CD4-positive, alpha-beta T cell treated with Interleukin-17A for 4 hours (primary cell): ENCODE results near the gene GLCE.
"Not testable (repeated sequence)": the region's sequence is repeated elsewhere in the genome, so short reads cannot be mapped to it uniquely, and the experiment has no call there.

ENCODE experiments used
- DNase-seq: peaks from one replicate; pipeline ENCODE4 v3.0.0-alpha.2; 2020; ENCODE audit warnings: mixed read lengths

The GLCE gene

DNA sequence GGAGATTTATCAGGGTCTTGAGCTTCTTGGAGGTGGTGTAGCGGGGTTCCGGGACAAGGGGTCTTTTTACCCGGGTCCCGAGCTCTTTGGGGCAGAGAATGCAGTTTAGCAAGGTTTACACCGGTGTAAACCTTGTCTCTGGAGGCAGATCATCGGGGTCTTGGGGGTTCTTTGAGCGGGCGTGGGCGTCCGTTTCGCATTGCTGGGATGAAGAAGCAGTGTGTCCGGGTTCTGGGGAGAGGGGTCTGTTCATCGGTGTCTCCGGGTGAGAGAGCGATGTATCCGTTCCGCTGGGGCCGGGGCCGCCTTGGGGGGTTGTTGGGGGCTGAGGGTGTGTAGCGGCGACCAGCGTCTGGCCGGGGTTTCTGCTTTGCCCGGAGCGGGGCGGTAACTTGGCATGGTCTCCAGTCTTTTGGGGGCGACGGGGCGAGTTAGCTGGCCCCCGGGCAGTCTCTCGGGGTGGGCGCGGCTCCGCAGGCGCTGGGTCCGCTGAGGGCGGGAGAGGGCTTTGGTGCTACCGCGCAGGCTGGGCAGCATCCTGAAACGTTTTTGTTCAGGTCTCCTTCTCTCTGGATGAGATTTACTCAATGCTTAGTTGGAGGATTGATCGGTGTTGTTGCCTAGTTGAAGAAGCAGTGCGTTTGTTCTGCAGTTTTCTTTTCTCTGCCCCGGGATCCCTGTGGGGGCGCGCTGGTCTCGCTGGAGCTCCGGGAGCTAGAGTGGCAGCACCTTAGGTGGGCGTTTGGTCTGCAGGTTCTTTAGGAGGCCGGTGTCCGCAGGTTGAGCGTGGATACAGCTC, 843 bp downstream of the GLCE start:
- DNase-seq: peak; percentile 36

DNA sequence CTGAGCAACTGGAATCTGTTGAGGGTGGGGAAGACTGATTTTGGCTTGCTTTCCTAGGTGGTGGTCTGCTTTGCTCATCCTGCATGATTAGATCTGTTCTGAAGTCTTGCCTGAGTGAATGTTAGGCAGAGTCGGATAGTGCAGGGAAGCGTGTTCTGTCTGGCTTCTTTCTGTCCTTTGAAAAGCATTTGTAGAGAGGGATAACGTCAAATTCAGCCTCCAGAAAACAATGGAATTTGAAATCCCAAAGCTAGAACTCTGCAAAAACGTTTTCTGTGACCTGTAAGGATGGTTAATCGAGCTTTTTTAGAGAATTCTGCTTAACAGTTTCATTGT, 1.4 kb downstream of the GLCE start:
- no peak for DNase-seq

DNA sequence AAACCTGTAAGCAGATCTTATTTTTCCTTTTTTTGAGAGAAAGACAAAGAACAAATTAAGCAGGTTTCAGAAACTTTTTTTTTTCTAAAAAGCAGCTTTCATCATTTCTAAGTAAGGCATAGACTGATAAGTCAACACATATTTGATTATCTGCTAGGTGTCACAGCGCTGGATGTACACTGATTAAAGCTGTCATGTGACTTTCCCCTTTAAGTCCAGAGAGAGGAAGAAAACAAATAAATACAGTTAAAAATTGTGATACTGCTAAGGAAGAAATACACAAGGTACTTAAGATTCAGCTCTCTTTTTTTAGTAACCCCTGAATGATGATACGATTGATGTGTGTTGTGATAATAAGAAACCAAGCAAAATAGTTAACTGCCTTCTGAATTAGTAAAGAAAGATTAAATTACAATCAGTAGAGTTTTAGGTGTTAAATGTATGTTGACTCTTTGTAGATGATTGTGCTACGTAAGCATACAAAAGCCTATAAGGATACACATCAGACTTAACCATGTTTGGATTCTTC, 2.8 kb downstream of the GLCE start:
- no peak for DNase-seq

DNA sequence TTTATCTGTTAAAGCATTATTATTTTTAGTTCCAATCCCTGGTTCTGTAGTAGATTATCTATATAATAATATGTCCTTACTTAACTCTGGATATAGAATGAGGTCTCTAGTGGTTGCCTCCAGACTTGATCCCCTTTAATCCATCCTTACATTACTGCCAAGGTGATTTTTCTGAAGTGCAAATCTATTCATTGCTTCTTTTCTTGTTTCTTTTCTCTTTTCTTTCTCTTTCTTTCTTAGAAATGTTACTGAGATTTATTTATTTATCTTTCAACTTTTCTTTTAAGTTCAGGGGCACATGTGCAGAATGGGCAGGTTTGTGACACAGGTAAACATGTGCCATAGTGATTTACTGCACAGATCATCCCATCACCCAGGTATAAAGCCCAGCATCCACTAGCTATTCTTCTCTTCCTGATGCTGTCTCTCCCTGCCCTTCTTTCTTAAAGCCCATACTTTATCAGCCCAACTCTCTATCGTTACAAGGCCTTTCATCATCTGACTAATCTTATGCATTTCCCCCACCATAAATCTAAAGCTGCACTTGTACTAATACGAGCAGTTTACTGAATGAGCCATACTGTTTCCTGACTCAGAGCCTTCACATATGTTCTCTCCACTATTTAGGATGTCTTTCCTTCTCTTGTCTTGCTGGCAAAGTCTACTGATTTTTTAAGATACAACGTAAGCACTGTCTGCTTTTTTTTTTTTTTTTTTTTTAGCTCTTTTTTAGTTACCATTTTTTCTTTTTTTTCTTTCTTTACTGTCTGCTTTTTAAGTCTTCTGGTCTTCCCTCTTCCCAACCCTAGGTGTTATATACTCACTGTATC, 4.6 kb downstream of the GLCE start:
- no peak for DNase-seq

DNA sequence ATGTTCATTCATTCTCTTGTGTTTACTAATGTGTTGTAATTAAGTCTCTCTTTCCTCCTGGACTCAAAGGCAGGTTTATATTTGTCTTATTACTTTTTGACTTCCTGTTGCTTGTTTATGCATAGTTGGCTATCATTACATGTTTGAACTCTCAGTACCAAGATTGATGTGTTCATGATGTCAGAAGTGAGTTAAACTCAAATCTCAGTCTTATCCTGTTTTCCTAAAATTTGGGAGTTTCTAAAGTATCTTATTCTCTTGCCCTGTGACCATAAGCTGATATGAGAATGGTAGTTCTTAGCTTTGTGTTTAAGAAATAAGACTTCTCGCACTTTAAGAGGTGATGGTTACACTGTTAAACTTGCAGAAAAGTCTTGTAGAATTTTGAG, 5.2 kb downstream of the GLCE start:
- no peak for DNase-seq

DNA sequence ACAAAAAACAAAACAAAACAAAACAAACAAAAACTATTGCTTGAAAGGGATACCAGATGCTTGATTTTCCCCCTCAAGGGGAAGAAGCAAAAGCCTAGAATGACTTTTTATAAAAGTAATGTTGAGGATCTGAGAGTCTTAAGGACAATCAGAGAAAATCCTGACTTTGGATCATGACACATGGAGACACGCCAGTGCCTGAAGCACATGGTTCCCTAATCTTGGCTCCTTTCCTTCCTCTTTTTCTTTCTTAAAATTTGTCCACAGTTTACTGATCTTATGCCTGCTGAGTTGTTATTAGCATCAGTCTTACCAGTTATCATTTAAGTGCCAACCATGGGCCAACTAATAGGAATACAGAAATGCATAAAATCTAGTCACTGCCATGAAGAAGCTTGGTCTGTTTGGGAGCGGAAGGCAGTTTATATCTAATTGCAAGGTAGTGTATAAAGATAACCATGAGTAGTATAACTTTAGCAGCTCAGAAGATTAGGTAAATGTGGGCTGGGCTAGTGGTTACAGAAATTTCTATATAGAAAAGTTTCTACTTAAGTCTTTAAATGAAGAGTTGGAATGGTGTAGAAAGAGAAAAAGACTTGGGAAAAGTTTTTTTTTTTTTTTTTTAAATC, 6.9 kb downstream of the GLCE start:
- DNase-seq: no peak

DNA sequence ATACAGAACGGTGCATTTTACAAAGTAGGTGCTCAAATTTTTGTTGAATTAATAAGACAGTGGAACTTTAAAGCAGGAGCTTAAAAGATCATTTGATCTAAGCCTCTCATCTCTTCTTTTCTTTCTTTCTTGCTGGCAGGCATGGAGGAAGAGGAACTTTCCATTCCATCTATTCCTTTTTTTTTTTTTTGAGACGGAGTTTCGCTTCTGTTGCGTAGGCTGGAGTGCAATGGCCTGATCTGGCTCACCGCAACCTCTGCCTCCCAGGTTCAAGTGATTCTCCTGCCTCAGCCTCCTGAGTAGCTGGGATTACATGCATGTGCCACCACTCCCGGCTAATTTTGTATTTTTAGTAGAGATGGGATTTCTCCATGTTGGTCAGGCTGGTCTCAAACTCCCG, 7.9 kb downstream of the GLCE start:
- not testable (repeated sequence) for DNase-seq

DNA sequence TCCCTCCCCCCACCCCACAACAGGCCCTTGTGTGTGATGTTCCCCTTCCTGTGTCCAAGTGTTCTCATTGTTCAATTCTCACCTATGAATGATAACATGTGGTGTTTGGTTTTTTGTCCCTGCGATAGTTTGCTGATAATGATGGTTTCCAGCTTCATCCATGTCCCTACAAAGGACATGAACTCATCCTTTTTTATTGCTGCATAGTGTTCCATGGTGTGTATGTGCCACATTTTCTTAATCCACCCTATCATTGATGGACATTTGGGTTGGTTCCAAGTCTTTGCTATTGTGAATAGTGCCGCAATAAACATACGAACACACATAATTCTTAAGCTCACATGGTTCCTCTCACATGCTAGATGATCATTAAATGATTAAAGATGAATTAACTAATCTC, 9.1 kb downstream of the GLCE start:
- DNase-seq: not testable (repeated sequence)

DNA sequence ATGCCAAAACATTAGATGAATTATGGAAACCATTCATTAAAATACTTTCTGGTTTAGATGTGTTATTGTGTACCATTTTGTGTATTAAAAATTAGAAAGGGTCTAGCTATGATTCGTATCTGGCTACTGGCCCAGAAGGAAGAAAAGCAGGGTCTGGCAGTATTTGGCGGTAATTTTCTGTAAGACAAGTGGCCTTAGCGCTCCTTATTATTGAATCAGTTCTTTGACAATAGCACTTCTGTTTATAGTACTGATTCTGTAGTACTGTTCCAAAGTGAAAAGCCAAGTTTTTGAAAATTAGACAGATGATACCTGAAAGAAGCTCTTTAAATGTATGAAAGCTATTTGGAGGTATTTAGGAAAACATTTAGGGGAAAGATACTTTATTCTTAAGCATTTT, 10.2 kb downstream of the GLCE start:
- DNase-seq: no peak

DNA sequence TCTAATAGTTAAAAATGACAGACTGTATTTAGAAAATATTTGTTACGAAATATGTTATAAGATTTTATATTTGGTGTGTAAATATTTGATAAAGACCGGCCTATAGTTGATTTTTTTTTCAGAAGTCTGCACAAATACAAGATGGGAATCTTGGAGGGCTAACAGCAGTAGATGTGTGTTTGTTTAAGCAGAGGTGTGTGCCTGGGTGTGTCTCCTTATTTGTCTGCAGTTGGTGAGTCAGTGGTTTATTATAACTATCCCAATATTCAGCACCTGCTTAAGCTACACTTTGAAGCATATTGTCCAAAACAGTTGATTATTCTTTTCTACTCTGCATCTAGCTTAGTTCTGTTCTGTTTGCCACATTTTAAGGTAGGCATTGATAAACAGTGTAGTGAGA, 12.4 kb downstream of the GLCE start:
- no peak for DNase-seq

DNA sequence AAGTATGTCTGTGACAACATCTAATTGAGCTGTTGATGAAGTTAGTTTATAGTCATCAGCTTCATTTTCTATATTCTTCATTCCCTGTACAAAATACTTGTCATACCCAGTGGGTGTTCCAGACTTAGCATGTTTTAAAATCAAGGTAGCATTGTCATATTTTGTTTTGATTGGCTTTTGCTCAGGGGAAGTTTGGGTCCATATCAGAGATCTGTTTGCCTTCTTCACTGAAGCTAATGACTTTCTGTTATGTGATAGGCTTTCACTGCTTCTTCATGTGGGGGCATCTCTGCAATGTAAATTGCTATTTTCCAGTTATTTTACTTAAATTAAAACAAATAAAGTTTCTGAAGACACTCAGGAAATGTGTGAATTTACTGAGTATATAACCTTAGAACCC, 15.1 kb downstream of the GLCE start:
- DNase-seq: no peak

DNA sequence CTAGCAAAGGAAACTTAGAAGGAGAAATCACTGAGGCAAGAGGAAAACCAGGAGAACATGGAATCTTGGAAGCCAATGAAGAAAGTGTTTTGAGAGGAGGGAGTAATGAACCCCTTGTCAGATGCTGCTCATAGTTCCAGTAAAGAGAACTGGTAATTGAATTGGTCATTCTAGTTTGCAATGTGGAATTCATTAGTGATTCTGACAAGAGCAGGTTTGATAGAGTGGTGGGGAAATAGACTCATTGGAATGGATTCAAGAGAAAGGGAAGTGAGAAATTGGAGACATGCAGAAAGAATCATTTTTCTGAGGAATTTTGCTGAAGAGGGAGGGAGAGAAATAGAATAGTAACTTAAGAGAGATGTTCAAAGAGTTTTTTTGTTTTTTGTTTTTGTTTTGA, 21.0 kb downstream of the GLCE start:
- no peak for DNase-seq

DNA sequence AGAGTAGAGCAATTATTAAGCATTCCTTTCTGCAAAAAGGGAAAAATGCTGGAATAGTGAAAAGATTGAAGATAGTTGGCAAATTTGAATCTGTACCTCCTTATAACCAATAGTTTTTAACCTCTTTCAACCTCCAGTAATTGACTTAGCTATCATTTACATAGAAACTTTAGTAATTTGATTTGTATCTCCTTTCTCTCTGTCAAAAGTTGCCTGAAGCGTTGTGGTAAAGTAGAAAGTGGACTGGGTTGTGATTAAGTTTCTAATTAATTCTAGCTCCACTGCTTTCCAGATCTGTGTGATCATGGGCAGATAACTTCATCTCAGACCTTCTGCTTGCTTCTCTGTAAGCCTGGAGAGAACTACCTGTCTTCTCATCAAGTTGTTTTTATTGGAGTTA, 24.8 kb downstream of the GLCE start:
- no peak for DNase-seq

DNA sequence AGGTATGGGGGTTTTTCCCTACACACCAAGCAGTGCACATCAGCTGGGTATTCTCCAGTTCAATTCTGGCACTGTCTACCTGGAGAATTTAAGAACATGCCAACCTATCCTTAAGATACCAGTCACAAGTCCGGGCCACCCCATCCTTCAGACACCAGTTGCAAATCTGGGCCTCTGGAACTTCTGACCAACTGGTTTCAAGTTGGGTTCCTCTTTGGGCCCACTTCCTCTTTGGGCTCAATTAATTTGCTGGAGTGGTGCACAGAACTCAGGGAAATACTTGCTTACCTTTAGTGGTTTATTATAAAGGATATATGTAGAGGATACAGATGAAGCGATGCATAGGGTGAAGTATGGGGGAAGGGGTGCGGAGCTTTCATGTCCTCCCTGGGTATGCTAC, 25.3 kb downstream of the GLCE start:
- no peak for DNase-seq

DNA sequence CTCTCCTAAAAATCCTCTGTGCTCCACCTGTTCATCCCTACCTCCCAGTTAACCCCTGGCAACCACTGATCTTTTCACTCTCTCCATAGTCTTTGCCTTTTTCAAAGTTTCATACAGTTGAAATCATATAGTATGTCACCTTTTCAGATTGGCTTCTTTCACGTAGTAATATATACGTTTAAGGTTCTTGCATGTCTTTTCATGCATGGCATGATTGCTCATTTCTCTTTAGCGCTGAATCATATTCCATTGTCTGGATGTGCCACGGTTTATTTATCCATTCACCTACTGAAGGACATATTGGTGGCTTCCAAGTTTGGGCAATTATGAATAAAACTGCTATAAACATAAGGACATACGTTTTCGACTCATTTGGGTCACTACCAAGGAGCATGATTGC, 28.7 kb downstream of the GLCE start:
- DNase-seq: no peak

DNA sequence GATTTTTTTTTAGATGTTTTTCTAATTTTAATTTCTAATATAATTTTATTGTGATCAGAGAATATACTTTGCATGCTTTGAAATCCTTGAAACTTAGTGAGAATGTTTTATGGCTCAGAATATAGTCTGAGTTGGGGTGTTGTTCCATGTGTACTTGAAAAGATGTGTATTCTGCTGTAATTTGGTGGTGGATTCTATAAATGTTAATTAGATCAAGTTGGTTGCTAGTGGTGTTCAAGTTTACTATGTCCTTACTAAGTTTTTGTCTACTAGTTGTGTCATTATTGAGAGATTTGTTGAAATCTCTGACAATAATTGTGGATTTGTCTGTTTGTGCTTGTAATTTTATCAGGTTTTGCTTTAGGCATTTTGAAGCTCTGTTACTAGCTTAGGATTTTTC, 29.7 kb downstream of the GLCE start:
- DNase-seq: no peak

DNA sequence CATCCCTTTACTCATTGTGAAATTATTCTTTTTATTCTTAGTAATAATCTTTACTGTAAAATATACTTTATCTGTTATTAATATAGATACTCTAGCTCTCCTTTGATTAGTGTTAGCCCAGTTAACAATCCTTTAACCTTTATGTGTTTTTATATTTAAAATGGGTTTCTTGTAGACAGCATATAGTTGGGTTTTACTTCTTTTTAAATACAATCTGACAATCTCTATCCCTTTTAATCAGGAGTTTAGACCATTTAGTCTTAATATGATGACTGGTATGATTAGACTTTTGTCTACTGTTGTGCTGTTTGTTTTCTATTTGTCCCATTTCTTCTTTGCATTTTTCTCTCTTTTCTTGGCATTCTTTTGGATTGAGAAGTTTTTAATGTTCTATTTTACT, 30.1 kb downstream of the GLCE start:
- DNase-seq: no peak

DNA sequence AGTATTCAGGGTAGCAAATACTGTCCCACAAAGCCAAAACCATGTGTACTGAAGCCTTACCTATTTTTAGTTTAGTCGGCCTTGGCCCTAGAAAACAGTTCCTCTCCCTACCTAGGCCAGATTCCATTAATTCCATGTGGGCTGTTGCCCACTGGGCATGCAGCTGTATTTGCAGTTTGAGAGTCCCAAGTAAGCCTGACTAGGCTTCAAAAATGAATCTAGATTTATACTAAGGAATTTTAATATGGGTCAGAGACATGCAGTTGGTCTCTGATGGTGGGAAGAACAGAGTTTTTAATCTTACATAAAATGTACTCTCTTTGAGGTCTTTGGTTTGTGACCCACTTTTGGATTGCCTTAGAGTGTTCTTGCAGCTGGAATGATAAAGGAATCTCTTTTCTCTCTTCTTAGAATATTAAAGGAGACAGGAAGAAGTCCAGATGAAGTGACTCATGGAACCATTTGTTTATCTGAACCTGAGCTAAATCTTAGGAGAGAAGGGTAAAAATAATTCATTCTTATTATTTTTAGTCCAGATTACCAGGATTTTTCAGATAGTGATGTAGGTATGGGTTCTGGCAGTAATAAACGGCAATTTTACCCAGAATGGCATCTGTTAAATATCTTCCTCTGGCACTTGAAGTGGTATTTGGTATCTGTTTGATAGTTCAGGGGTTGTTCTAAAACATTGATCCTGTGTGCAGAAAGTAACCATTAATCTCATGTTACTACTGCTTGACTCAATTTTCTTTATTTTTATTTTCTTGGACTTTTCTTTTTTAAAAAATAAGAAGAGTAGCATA, 33.8 kb downstream of the GLCE start:
- DNase-seq: no peak

DNA sequence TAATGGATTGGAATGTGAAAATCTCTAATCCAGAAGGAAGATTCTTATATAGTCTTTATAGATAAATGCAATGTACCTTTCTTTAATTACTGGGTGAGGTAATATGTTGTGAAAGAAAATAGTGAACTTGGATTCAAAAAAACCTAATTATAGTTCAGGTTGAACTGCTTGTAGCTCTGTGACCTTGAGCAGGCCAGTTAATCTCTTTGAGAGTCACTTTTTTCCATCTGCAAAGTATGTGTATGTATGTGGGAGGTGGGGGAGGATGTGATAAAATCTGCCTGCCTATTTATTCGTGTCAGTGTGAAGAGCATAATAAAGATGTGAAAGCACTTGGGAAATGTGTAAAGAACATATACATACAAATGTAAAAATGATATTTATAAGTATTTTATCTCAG, 34.4 kb downstream of the GLCE start:
- no peak for DNase-seq

DNA sequence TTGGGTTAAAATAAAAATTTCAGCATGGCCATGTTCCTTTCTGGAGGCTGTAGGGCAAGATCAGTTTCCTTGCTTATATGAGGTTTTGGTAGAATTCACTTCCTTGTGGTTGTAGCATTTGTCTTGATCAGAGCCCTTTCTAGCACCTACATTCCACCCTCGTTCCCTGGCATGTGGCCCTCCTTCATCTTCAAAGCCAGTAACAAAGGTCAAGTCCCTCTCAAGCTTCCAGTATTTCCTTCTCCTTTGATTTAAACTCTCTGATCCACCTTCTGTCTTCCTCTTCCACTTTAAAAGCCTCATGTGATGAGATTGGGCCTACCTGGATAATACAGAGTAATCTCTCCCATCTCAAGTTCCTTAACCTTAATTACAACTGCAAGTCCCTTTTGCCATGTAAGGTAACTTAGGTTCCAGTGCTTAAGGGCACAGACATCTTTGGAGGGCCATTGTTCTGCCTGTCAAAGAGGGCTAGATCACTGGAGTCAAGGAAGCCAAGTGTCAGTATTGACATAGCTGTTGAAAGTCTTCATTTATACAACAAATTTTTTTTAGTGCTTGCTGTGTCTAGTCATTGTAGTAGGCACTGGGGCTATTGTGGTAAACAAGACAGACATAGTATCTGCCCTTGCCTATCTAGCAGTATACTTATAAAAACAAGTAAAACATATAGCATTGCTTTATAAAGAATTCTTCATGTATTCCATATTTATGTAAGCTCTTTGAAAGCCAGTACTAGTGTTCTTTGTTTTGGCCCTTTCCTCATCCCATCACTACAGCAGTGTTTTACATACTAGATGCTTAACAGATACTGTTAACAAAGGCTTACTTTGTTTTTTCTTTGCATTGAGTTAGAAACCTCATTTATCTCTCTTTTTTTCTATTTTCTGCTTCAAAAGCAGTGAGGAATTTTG, 40.7 kb downstream of the GLCE start:
- no peak for DNase-seq

DNA sequence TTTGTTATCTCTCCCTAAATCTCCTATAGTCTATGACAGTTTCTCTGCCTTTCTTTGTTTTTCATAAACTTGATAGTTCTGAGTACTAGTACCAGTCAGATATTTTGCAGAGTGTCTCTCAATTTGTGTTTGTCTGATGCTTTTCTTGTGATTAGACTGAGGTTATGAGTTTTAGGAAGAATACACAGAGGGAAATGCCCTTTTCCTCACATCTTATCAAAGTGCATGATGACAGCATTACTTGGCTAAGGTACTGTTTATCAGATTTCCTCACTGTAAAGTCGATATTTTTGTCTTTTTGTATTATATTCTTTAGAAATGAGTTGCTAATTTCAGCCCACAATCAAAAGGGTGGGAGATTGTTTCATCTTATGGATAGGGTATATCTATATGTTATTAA, 45.6 kb downstream of the GLCE start:
- DNase-seq: no peak

DNA sequence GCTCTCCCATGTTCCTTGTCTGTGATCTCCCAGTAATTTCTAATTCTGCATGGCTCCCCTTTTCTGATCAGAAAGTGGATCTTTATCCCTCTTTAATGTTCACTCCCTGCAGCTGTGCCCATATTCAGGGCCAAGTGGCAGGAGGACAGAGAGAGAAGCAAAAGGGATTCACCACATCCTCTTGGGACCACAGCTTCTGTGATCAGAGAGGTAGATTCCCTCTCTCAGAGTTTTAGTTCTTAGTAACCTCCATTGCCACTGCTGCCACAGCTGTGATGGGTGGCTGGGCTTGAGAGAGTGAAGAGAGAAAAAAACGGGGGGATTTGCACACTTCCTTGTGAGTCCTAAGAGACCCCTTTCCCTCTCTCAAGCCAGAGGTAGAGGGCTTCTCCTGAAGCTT, 49.2 kb downstream of the GLCE start:
- no peak for DNase-seq
